Nephron (organoid): ENCODE measurements around the gene KCTD16.

ENCODE experiments used
- H3K27ac Mint-ChIP-seq, 3 experiments: 2 replicates each; pipeline ENCODE4 v1.8.0; 2020; ENCODE audit warnings: mixed read lengths in 3 of 3, mild to moderate bottlenecking in 2 of 3, moderate library complexity in 1 of 3
- H3K27me3 Mint-ChIP-seq: 2 replicates; pipeline ENCODE4 v1.8.0; 2021; ENCODE audit warnings: low read depth, mild to moderate bottlenecking, moderate library complexity, mixed read lengths
- H3K36me3 Mint-ChIP-seq: 2 replicates; pipeline ENCODE4 v1.8.0; 2020; ENCODE audit warnings: low read depth, mixed read lengths
- H3K4me1 Mint-ChIP-seq: 2 replicates; pipeline ENCODE4 v1.8.0; 2020; ENCODE audit warnings: mixed read lengths
- H3K4me3 Mint-ChIP-seq, 3 experiments: 2 replicates each; pipeline ENCODE4 v1.8.0; 2020; ENCODE audit warnings: mild to moderate bottlenecking in 3 of 3, mixed read lengths in 3 of 3, moderate library complexity in 2 of 3
- H3K9me3 Mint-ChIP-seq: 2 replicates; pipeline ENCODE4 v1.8.0; 2020; ENCODE audit warnings: mixed read lengths
- CTCF ChIP-seq, 3 experiments: fragments of 200-600 bp; sonication (generic); IDR thresholded peaks; one replicate each; pipeline ENCODE4 v1.5.0; 2021; ENCODE audit warnings: antibody characterized with exemption in 3 of 3; ENCODE audit not compliant: unreplicated experiment in 3 of 3

Gene KCTD16

DNA sequence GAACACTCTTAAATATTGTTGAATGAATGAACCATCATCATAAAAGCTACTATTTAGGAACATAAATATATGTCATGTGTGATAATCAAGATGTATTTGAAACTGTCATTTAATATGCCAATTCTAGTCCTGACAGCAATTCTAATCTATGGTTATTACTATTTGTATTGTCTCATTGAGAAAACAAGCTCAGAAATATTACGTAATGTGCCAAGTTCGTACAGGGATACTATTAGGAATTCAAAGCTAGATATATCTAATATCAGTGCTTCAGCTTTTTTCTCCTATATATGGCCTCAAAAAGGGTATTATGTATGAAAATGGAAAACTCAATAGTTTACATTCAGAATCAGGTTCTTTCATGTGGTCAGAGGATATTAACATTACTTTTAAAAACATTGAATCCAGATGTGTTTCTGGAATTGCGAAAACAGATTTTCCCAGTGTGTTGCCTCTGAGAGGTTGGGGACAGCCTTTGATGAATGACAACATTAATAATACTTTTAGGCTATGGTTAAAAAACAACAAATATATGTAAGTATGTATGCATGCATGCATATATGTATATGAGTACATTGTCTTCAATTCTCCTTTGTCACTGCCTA, 95.1 kb downstream of the KCTD16 start:
- no peak overlapping the region for H3K27ac Mint-ChIP-seq
- peaks cover 3% of the 10 kb centered on the region for H3K27me3 Mint-ChIP-seq
- H3K36me3 Mint-ChIP-seq, result no peaks in the 10 kb centered on the region
- TF ChIP-seq CTCF (IDR thresholded peaks at IDR 0.05; ENCODE audit: unreplicated experiment in 3 of 3), result no peak
- H3K9me3 Mint-ChIP-seq, result peaks cover 8% of the 10 kb centered on the region
- H3K4me3 Mint-ChIP-seq, result no peak overlapping the region
- no peaks in the 10 kb centered on the region for H3K4me1 Mint-ChIP-seq

GRCh38 chr5:144267961-144268513, 97.4 kb downstream of the KCTD16 start:
- TF ChIP-seq CTCF (IDR thresholded peaks at IDR 0.05; ENCODE audit: unreplicated experiment in 3 of 3), result no peak
- no peak overlapping the region for H3K27ac Mint-ChIP-seq
- peaks cover 12% of the 10 kb centered on the region for H3K9me3 Mint-ChIP-seq
- no peak overlapping the region for H3K4me3 Mint-ChIP-seq
- no peaks in the 10 kb centered on the region for H3K4me1 Mint-ChIP-seq
- peaks cover 7% of the 10 kb centered on the region for H3K27me3 Mint-ChIP-seq
- no peaks in the 10 kb centered on the region for H3K36me3 Mint-ChIP-seq

GRCh38 chr5:144273232-144274027, 102.8 kb downstream of the KCTD16 start:
- H3K9me3 Mint-ChIP-seq, result peaks cover 12% of the 10 kb centered on the region
- TF ChIP-seq CTCF (IDR thresholded peaks at IDR 0.05; ENCODE audit: unreplicated experiment in 3 of 3), result no peak
- H3K27ac Mint-ChIP-seq, result no peak overlapping the region
- no peaks in the 10 kb centered on the region for H3K36me3 Mint-ChIP-seq
- no peaks in the 10 kb centered on the region for H3K4me1 Mint-ChIP-seq
- no peak overlapping the region for H3K4me3 Mint-ChIP-seq
- peaks cover 4% of the 10 kb centered on the region for H3K27me3 Mint-ChIP-seq

DNA sequence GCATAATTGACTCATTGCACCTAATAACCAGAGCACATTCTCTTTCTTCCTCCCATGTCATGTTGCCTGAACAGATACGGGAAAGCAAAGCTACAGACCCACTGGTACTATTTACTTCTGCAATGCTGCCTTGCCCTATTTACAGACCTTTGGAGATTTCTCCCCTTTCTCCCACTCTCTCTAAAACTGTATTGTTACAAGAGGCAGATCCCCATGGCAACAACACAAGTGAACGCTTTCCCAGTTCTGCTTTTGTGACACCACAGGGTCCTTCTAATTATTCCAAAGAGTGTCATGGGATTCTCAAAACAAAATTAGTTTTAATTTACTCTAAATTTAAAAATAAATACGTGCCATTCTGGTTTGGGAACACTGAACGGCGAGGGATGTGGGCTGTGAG, 104.7 kb downstream of the KCTD16 start:
- Mint-ChIP-seq H3K9me3 (peaks cover 4% of the 10 kb centered on the region), H3K27me3 (peaks cover 4% of the 10 kb centered on the region), H3K4me3 (no peak overlapping the region), H3K36me3 (no peaks in the 10 kb centered on the region), H3K27ac (no peak overlapping the region), H3K4me1 (no peaks in the 10 kb centered on the region)
- no peak for TF ChIP-seq CTCF (IDR thresholded peaks at IDR 0.05; ENCODE audit: unreplicated experiment in 3 of 3)

- peaks cover 4% of the 10 kb centered on the region for H3K27me3 Mint-ChIP-seq
- H3K36me3 Mint-ChIP-seq, result no peaks in the 10 kb centered on the region
These were observed 105.6 kb downstream of the KCTD16 start for GRCh38 chr5:144276034-144276822.

More at GRCh38 chr5:144276034-144276822, 105.6 kb downstream of the KCTD16 start:
- Mint-ChIP-seq H3K27ac (no peak overlapping the region), H3K9me3 (peaks cover 4% of the 10 kb centered on the region), H3K4me1 (no peaks in the 10 kb centered on the region), H3K4me3 (no peak overlapping the region)
- no peak for TF ChIP-seq CTCF (IDR thresholded peaks at IDR 0.05; ENCODE audit: unreplicated experiment in 3 of 3)
